IPS-20b (cell line): ENCODE measurements around the gene TPK1.
"Not testable (repeated sequence)": the region's sequence is repeated elsewhere in the genome, so short reads cannot be mapped to it uniquely, and the experiment has no call there.

Experiments used
- H3K27ac ChIP-seq: one replicate; pipeline ENCODE4 v1.5.1; 2013; ENCODE audit warnings: low read length
- H3K27me3 ChIP-seq: 2 replicates; pipeline ENCODE4 v1.6.1; 2013; ENCODE audit warnings: mild to moderate bottlenecking, low read length, inconsistent platforms; ENCODE audit not compliant: insufficient read depth
- H3K36me3 ChIP-seq: 2 replicates; pipeline ENCODE4 v1.6.1; 2013; ENCODE audit warnings: low read depth, mild to moderate bottlenecking, inconsistent platforms, low read length, moderate library complexity; ENCODE audit not compliant: insufficient read depth
- H3K4me1 ChIP-seq: 2 replicates; pipeline ENCODE4 v1.6.1; 2013; ENCODE audit warnings: mild to moderate bottlenecking, control low read depth, inconsistent platforms, low read length, moderate library complexity; ENCODE audit not compliant: insufficient read depth
- H3K4me3 ChIP-seq: 2 replicates; pipeline ENCODE4 v1.5.1; 2013; ENCODE audit warnings: mild to moderate bottlenecking, low read length, inconsistent platforms
- H3K9ac ChIP-seq: 2 replicates; pipeline ENCODE4 v1.6.1; 2013; ENCODE audit warnings: low read depth, mild to moderate bottlenecking, inconsistent platforms, low read length, moderate library complexity
- H3K9me3 ChIP-seq: 2 replicates; pipeline ENCODE4 v1.6.1; 2013; ENCODE audit warnings: mild to moderate bottlenecking, low read depth, low read length, inconsistent platforms; ENCODE audit not compliant: insufficient read depth

TPK1 gene

DNA sequence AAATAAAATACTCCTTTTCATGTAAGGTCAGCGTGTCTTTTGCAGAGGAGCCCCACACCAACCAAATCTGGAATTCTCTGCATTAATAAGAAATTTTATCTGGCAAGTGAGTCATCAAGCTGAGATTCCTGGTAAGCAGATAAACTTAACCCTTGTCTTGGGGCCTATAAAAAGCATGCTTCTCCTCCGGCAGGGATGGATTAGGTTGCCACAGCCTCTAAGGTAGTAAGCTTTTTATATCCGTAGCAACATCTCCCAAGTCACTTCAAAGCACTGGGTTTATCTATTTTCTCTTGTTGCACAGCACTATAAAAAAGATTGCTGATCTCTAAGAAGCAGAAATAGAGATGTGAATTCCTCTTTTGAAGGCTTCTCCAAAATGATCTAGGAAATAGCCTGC is 229.6 kb downstream of the TPK1 start:
- Histone ChIP-seq H3K27me3 (no peaks in the 10 kb centered on the region), H3K4me3 (no peak overlapping the region), H3K9ac (no peak overlapping the region), H3K27ac (no peak overlapping the region), H3K9me3 (no peaks in the 10 kb centered on the region), H3K4me1 (no peaks in the 10 kb centered on the region), H3K36me3 (no peaks in the 10 kb centered on the region)

GRCh38 chr7:144596953-144597352 is 238.9 kb downstream of the TPK1 start:
- Histone ChIP-seq H3K9ac (no peak overlapping the region), H3K4me3 (no peak overlapping the region), H3K9me3 (peaks cover 7% of the 10 kb centered on the region; the same call in 1 of the 2 replicates), H3K4me1 (no peaks in the 10 kb centered on the region), H3K27ac (no peak overlapping the region), H3K27me3 (no peaks in the 10 kb centered on the region), H3K36me3 (no peaks in the 10 kb centered on the region)

DNA sequence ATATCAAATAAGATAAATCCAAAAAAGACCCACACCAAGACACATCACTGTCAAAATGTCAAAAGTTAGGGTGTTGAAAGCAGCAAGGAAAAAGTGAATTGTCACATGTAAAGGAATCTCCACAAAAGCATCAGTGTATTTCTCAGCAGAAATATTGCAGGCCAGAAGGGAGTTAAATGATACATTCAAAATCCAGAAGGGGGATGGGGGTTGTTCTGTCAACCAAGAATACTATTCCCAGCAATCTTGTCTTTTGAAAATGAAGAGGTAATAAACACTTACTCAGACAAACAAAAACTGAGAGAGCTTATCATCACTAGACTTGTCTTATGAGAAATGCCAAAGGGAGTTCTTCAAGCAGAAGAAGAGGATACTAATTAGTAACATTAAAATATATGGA is 241.3 kb downstream of the TPK1 start:
- Histone ChIP-seq H3K27ac (no peak overlapping the region), H3K4me1 (no peaks in the 10 kb centered on the region), H3K4me3 (no peak overlapping the region), H3K9me3 (peaks cover 7% of the 10 kb centered on the region; the same call in 1 of the 2 replicates), H3K36me3 (no peaks in the 10 kb centered on the region), H3K9ac (no peak overlapping the region), H3K27me3 (no peaks in the 10 kb centered on the region)

GRCh38 chr7:144588559-144589051 is 247.2 kb downstream of the TPK1 start:
- no peaks in the 10 kb centered on the region for H3K36me3 ChIP-seq
- no peak overlapping the region for H3K9ac ChIP-seq
- no peak overlapping the region for H3K4me3 ChIP-seq
- no peaks in the 10 kb centered on the region for H3K27me3 ChIP-seq
- H3K27ac ChIP-seq, result no peak overlapping the region
- H3K9me3 ChIP-seq, result no peaks in the 10 kb centered on the region; the same call in 1 of the 2 replicates
- H3K4me1 ChIP-seq, result no peaks in the 10 kb centered on the region

- Histone ChIP-seq H3K4me3 (no peak overlapping the region), H3K36me3 (no peaks in the 10 kb centered on the region), H3K9ac (no peak overlapping the region), H3K27me3 (no peaks in the 10 kb centered on the region), H3K9me3 (no peaks in the 10 kb centered on the region), H3K27ac (no peak overlapping the region), H3K4me1 (no peaks in the 10 kb centered on the region)
These were observed 248.2 kb downstream of the TPK1 start for GRCh38 chr7:144587701-144588100.

DNA sequence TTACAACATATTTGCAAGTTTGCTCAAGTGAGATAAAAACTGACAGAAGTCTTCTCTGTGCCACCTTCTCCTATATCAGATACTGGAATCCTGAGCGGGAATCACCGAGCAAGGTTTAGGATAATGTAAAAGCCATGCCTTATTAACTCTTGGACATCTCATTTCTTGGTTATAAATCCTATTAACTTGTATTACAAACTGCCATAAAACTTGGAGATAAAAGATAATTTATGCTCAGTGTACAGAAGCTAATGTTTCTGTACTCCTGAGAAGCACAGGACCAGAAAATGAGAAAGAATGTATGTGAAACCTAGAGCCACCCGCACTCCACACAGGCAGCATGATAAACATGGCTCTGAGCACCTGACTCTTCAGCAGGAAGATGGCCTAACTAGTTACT is 251.1 kb downstream of the TPK1 start:
- no peak overlapping the region for H3K9ac ChIP-seq

DNA sequence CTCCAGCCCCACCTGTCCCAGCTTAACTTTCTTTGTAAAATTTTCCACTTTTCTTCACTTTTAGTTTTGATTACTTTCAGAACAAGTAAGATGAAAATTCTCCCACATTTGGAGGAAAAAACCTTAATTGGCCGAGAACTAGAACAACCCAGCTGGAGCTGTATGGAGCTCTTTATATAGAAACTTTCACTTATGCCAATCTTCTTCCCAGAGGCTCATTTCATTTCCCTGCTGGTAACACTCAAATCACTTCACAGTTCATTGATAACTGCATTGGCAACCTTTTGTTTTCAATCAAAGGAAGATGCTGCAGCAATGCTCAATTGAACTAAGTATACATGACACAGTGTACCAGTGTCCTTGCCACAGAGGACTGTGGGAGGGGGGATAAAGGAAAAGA is 256.2 kb downstream of the TPK1 start:
- H3K36me3 ChIP-seq, result no peaks in the 10 kb centered on the region

More for the DNA sequence above, 251.1 kb downstream of the TPK1 start:
- Histone ChIP-seq H3K27me3 (no peaks in the 10 kb centered on the region), H3K9me3 (no peaks in the 10 kb centered on the region), H3K4me1 (no peaks in the 10 kb centered on the region), H3K27ac (no peak overlapping the region), H3K36me3 (no peaks in the 10 kb centered on the region), H3K4me3 (no peak overlapping the region)

GRCh38 chr7:144575456-144575855 is 260.4 kb downstream of the TPK1 start:
- H3K27me3 ChIP-seq, result no peaks in the 10 kb centered on the region

More for the DNA sequence above, 256.2 kb downstream of the TPK1 start:
- Histone ChIP-seq H3K9me3 (no peaks in the 10 kb centered on the region), H3K27me3 (no peaks in the 10 kb centered on the region), H3K4me3 (no peak overlapping the region), H3K9ac (no peak overlapping the region), H3K27ac (no peak overlapping the region), H3K4me1 (no peaks in the 10 kb centered on the region; the same call in 1 of the 2 replicates)

DNA sequence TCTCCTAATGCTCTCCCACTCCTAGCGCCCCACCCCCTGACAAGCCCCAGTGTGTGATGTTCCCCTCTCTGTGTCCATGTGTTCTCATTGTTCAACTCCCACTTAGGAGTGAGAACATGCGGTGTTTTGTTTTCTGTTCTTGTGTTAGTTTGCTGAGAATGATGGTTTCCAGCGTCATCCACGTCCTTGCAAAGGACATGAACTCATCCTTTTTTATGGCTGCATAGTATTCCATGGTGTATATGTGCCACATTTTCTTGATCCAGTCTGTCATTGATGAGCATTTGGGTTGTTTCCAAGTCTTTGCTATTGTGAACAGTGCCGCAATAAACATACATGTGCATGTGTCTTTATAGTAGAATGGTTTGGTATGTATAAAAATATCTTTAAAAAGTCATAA is 261.1 kb downstream of the TPK1 start:
- not testable (repeated sequence) for H3K4me1 ChIP-seq, H3K9ac ChIP-seq, H3K9me3 ChIP-seq, H3K27ac ChIP-seq, H3K36me3 ChIP-seq, H3K27me3 ChIP-seq, H3K4me3 ChIP-seq

More at GRCh38 chr7:144575456-144575855, 260.4 kb downstream of the TPK1 start:
- Histone ChIP-seq H3K27ac (no peak overlapping the region), H3K9me3 (no peaks in the 10 kb centered on the region), H3K36me3 (no peaks in the 10 kb centered on the region), H3K4me3 (no peak overlapping the region), H3K4me1 (no peaks in the 10 kb centered on the region; the same call in 1 of the 2 replicates), H3K9ac (no peak overlapping the region)

DNA sequence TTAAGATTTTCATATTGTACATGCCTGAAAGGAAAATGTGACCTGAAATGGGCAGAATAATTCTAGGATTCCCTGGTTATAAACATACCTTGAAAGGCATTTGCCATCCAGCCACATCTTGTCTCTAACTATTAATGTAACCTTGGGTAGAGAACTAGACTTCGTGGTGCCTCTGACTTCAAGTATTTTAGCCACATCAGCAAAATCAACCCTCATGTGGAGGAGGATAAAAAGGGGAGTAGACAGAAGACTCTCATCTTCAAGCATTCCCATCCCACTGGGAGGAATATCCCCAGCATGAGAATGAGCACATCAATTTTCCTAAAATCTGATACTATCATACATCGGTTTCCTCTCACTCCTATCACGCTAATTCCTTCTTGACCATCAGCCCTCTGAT is 267.6 kb downstream of the TPK1 start:
- H3K4me3 ChIP-seq, result no peak overlapping the region
- H3K27me3 ChIP-seq, result no peaks in the 10 kb centered on the region
- H3K4me1 ChIP-seq, result peaks cover 8% of the 10 kb centered on the region
- H3K27ac ChIP-seq, result no peak overlapping the region
- no peak overlapping the region for H3K9ac ChIP-seq
- H3K36me3 ChIP-seq, result no peaks in the 10 kb centered on the region
- no peaks in the 10 kb centered on the region for H3K9me3 ChIP-seq

DNA sequence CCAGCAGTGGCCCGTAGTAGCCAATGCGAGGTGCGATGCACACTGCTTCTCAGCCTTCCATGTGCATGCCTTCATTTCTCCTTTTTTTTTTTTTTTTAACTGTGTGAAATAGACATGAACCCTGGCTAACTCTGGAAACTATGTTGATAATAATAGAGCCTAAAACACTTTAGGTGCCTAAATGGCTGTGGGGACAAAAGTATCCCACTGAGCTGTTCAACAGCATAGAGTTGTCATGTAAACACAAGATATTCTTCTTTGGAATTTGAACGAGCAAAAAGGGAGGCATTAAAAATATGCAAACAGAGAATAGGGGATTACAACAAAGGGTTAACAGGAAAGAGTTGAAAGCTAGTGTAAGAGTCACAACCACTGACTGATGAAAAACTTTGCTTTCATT is 270.3 kb downstream of the TPK1 start:
- H3K27me3 ChIP-seq, result no peaks in the 10 kb centered on the region
- H3K4me3 ChIP-seq, result no peak overlapping the region
- no peak overlapping the region for H3K9ac ChIP-seq
- no peaks in the 10 kb centered on the region for H3K36me3 ChIP-seq
- H3K9me3 ChIP-seq, result no peaks in the 10 kb centered on the region
- no peak overlapping the region for H3K27ac ChIP-seq
- peaks cover 8% of the 10 kb centered on the region for H3K4me1 ChIP-seq

DNA sequence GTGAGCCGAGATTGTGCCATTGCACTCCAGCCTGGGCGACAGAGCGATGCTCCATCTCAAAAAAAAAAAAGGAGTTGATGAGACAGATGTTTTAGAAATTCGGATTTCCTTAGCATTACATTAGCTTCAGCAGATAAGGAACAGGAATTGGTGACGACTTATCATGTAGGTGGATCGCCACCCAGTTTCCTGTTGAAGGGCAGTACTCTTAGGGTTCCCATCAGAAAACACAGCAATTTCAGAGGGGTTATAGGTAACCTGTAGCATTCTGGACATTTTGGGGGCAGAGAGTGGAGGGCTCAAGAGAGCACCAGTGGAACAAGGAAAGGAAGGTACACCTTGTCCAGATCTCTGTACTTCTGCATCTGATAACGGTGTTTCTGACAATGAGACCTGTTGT is 286.0 kb downstream of the TPK1 start:
- no peak overlapping the region for H3K4me3 ChIP-seq
- H3K36me3 ChIP-seq, result no peaks in the 10 kb centered on the region
- no peak overlapping the region for H3K27ac ChIP-seq
- no peaks in the 10 kb centered on the region for H3K4me1 ChIP-seq
- no peak overlapping the region for H3K9ac ChIP-seq
- H3K27me3 ChIP-seq, result no peaks in the 10 kb centered on the region
- H3K9me3 ChIP-seq, result no peaks in the 10 kb centered on the region
